Measurements from ENCODE around the gene CUL4B. TPM values are rescaled to one million over a fixed set of nuclear protein-coding genes. Genes with fewer than 3 reads are reported as not detected.
"Not testable (repeated sequence)": the region's sequence is repeated elsewhere in the genome, so short reads cannot be mapped to it uniquely, and the experiment has no call there.

CUL4B gene
- total RNA-seq, 6 experiments from 2014 or later = 116 to 151 (median 134) TPM

DNA sequence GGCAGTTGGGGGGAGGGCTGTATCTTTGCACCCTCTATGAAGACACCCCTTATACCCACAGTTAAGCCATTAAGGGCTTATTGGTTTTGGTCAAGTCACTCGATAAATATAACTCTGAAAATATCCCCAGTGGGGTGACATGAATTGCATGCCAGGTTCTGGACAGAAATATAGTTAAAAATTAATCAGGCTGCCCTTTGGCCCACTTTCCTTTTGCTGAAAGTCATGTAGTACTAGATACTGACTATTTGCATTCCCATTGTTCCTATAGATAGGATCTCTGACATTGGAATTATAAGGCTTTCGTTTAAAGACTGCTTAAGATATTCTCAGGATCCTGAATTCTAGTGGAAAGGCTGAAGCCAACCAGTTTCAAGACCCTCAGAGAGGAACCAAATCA lies 48.1 kb downstream of the CUL4B start:
- H3K27me3 Mint-ChIP-seq (ENCODE audit: insufficient read depth) = no peaks in the 10 kb centered on the region; the same call in 1 of the 2 replicates
- H3K36me3 Mint-ChIP-seq (ENCODE audit: low read depth) = peaks cover 1% of the 10 kb centered on the region
- H3K4me3 Mint-ChIP-seq = no peak overlapping the region
- no peak for DNase-seq
- TF ChIP-seq, protein P1, sequence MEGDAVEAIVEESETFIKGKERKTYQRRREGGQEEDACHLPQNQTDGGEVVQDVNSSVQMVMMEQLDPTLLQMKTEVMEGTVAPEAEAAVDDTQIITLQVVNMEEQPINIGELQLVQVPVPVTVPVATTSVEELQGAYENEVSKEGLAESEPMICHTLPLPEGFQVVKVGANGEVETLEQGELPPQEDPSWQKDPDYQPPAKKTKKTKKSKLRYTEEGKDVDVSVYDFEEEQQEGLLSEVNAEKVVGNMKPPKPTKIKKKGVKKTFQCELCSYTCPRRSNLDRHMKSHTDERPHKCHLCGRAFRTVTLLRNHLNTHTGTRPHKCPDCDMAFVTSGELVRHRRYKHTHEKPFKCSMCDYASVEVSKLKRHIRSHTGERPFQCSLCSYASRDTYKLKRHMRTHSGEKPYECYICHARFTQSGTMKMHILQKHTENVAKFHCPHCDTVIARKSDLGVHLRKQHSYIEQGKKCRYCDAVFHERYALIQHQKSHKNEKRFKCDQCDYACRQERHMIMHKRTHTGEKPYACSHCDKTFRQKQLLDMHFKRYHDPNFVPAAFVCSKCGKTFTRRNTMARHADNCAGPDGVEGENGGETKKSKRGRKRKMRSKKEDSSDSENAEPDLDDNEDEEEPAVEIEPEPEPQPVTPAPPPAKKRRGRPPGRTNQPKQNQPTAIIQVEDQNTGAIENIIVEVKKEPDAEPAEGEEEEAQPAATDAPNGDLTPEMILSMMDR (IDR thresholded peaks at IDR 0.05) = no peak
- H3K27ac Mint-ChIP-seq = no peak overlapping the region
- H3K4me1 Mint-ChIP-seq (ENCODE audit: low read depth) = peaks cover 2% of the 10 kb centered on the region
- H3K9me3 Mint-ChIP-seq = no peaks in the 10 kb centered on the region

DNA sequence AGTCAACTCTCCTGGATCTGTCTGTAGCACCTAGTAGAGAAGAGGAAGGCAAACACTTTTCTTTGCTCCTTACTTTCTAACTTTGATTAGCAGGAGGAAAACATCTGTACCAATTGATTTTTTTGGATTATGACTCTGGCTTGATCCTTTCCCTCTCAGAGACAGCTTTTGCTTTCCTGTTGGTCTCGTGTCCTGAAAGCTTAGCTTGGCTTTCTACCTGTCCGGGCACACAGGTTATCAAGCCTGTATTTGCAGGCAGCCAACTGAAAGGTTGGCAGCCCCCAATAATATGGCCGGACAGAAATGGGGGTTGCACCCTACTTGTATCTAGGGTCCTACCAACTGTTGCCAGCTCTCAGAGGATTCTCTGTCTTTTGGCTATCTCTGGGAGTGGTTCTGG lies 48.5 kb downstream of the CUL4B start:
- TF ChIP-seq, protein P1 (IDR thresholded peaks at IDR 0.05) = no peak
- no peak for DNase-seq
- Mint-ChIP-seq H3K4me3 (no peak overlapping the region), H3K27ac (no peak overlapping the region), H3K4me1 (ENCODE audit: low read depth) (no peaks in the 10 kb centered on the region), H3K9me3 (no peaks in the 10 kb centered on the region), H3K36me3 (ENCODE audit: low read depth) (no peaks in the 10 kb centered on the region; the same call in 1 of the 2 replicates), H3K27me3 (ENCODE audit: insufficient read depth) (no peaks in the 10 kb centered on the region; the same call in 1 of the 2 replicates)

DNA sequence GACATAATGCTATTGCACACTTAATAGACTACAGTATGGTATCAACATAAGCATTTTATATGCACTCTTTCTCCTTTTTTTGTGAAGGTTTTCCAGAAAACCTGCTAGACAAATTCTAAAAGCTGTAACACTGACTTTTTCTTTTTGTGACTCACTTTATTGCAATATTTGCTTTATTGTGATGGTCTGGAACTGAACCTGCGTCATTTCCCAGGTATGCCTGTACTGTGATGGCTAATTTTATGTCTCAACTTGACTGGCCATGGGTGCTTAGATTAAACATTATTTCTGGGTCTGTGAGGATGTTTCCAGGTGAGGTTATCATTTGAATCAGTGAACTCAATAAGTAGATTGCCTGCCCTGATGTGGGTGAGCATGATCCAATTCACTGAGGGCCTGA lies 56.2 kb downstream of the CUL4B start:
- Mint-ChIP-seq H3K27me3 (ENCODE audit: insufficient read depth) (peaks cover 4% of the 10 kb centered on the region; the same call in 1 of the 2 replicates), H3K36me3 (ENCODE audit: low read depth) (no peaks in the 10 kb centered on the region), H3K4me1 (ENCODE audit: low read depth) (peaks cover 3% of the 10 kb centered on the region), H3K9me3 (no peaks in the 10 kb centered on the region), H3K4me3 (no peak overlapping the region), H3K27ac (peak overlapping the region; percentile 33; the same call in 1 of the 2 replicates)
- no peak for DNase-seq
- TF ChIP-seq, protein P1 (IDR thresholded peaks at IDR 0.05) = no peak

DNA sequence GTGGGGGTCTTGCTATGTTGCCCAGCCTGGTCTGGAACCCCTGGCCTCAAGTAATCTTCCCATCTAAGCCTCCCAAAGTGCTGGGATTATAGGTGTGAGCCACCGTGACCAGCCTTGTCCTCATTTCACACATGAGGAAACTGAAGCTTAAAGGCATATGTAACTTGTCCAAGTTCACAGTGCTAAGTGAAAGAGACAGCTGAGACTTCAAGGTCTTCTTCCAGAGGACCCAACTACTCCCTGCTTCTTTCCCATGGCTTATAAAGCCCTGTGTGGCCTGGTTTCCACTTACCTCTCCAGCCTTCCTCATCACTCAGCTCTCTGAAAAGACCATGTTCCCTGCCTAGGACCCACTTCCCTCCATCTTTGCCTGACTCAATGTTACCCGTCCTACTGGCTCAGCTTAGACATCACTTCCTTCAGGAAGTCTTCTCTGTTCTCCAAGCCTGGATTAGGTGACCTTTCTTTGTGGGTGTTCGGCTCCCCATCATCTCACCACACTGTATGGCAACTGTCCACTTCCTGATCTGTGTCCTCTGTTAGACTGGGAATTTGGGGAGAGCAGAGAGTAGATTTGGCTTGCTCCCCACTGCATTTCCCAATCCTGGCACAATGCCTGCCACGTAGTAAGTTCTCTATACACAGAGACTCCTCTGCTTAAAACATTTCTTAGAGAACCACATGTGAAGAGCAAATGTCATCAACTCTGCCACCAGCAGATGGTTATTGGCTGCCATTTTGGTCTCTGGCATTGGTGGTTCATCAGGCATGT lies 61.3 kb downstream of the CUL4B start:
- H3K4me1 Mint-ChIP-seq (ENCODE audit: low read depth) = peaks cover 13% of the 10 kb centered on the region
- no peaks in the 10 kb centered on the region for H3K27me3 Mint-ChIP-seq (ENCODE audit: insufficient read depth)
- no peak overlapping the region for H3K4me3 Mint-ChIP-seq
- H3K27ac Mint-ChIP-seq = 0 out of 2 replicates have a peak overlapping the region, but pooled peaks have one; percentile 10
- H3K9me3 Mint-ChIP-seq = no peaks in the 10 kb centered on the region
- no peaks in the 10 kb centered on the region for H3K36me3 Mint-ChIP-seq (ENCODE audit: low read depth)
- DNase-seq = no peak
- TF ChIP-seq, protein P1 (IDR thresholded peaks at IDR 0.05) = no peak

DNA sequence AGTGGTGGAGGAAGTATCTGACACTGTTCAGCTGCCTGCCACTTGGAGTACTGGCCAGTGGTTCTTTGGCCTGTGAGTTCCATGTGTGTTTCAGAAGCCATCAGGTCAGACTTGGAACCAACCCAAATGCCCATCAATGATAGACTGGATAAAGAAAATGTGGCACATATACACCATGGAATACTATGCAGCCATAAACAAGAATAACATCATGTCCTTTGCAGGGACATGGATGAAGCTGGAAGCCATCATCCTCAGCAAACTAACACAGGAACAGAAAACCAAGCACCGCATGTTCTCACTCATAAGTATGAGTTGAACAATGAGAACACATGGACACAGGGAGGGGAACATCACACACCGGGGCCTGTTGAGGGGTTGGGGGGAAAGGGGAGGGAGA lies 70.6 kb downstream of the CUL4B start:
- not testable (repeated sequence) for H3K9me3 Mint-ChIP-seq; H3K4me3 Mint-ChIP-seq; H3K4me1 Mint-ChIP-seq (ENCODE audit: low read depth); H3K36me3 Mint-ChIP-seq (ENCODE audit: low read depth); H3K27me3 Mint-ChIP-seq (ENCODE audit: insufficient read depth); H3K27ac Mint-ChIP-seq; DNase-seq

DNA sequence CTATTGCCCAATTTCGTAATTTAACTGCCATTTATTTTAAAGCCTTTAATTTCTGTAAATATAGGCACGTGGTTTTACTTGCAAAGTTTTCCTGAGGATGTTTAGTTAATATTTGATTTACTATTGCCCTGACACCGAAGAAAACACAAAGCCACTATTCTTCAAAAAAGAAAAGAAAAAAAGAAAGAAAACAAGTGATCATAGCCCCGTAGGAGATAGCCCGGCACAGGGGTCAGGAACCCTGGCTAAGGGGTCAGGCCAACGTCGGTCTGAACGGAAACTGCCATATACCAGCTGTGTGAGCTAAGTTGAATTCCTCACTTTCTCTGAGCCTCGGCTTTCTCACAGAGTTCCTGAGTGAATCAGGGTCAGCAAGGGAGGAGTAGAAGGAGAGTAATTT lies 74.0 kb downstream of the CUL4B start:
- Mint-ChIP-seq H3K27ac (no peak overlapping the region), H3K27me3 (ENCODE audit: insufficient read depth) (no peaks in the 10 kb centered on the region; the same call in 1 of the 2 replicates), H3K4me3 (no peak overlapping the region), H3K4me1 (ENCODE audit: low read depth) (peaks cover 5% of the 10 kb centered on the region; the same call in 1 of the 2 replicates), H3K36me3 (ENCODE audit: low read depth) (no peaks in the 10 kb centered on the region), H3K9me3 (no peaks in the 10 kb centered on the region)
- TF ChIP-seq, protein P1 (IDR thresholded peaks at IDR 0.05) = no peak
- no peak for DNase-seq

Measured in HFFc6 (cell line).